MM.1S (cell line): Measurements from ENCODE around the gene EXOSC6.
"Not testable (repeated sequence)": the region's sequence is repeated elsewhere in the genome, so short reads cannot be mapped to it uniquely, and the experiment has no call there.

Experiments used
- EZH2 ChIP-seq: fragments of 300-600 bp; sonication (generic); optimal IDR thresholded peaks from 2 replicates; pipeline ENCODE3; 2017; ENCODE audit warnings: low read depth, mild to moderate bottlenecking, antibody characterized with exemption, low read length, mixed read lengths
- EZH2phosphoT487 ChIP-seq: fragments of 300-600 bp; sonication (generic); IDR thresholded peaks from 2 replicates; pipeline ENCODE4 v1.6.1; 2018; ENCODE audit warnings: antibody characterized with exemption, low read length
- TF ChIP-seq, protein P1 (sequence below): fragments of 300-600 bp; sonication (generic); IDR thresholded peaks from 2 replicates; pipeline ENCODE4 v1.5.1; 2016; ENCODE audit warnings: antibody characterized with exemption, low read length, mixed read lengths

DNA sequence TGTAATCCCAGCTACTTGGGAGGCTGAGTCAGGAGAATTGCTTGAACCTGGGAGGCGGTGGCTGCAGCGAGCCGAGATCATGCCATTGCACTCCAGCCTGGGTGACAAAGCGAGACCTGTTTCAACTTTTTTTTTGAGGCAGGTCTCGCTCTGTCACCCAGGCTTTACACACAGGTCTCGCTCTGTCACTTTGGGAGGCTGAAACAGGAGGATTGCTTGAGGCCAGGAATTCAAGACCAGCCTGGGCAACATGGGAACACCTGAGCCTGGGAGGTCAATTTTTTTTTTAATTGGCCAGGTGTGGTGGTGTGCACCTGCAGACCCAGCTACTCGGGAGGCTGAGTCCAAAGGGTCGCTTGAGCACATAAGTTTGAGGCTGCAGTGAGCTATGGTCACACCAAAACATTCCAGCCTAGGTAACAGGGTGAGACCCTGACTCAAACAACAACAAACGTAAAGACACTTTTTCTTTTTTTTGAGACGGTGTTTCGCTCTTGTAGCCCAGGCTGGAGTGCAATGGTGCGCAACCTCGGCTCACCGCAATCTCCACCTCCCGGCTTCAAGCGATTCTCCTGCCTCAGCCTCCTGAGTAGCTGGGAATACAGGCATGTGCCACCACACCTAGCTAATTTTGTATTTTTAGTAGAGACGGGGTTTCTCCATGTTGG, 35.7 kb upstream of the EXOSC6 start:
- TF ChIP-seq, protein P1, sequence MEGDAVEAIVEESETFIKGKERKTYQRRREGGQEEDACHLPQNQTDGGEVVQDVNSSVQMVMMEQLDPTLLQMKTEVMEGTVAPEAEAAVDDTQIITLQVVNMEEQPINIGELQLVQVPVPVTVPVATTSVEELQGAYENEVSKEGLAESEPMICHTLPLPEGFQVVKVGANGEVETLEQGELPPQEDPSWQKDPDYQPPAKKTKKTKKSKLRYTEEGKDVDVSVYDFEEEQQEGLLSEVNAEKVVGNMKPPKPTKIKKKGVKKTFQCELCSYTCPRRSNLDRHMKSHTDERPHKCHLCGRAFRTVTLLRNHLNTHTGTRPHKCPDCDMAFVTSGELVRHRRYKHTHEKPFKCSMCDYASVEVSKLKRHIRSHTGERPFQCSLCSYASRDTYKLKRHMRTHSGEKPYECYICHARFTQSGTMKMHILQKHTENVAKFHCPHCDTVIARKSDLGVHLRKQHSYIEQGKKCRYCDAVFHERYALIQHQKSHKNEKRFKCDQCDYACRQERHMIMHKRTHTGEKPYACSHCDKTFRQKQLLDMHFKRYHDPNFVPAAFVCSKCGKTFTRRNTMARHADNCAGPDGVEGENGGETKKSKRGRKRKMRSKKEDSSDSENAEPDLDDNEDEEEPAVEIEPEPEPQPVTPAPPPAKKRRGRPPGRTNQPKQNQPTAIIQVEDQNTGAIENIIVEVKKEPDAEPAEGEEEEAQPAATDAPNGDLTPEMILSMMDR = not testable (repeated sequence)
- TF ChIP-seq EZH2, EZH2phosphoT487: not testable (repeated sequence)
